GM19238 (cell line): ENCODE results near the gene OR2AG2.

ENCODE experiments used
- DNase-seq: peaks from one replicate; pipeline ENCODE4 v3.0.0; 2011; ENCODE audit warnings: low spot score; ENCODE audit not compliant: insufficient read length

OR2AG2 gene

GRCh38 chr11:6742260-6742659, 29.5 kb downstream of the OR2AG2 start:
- no peak for DNase-seq

DNA sequence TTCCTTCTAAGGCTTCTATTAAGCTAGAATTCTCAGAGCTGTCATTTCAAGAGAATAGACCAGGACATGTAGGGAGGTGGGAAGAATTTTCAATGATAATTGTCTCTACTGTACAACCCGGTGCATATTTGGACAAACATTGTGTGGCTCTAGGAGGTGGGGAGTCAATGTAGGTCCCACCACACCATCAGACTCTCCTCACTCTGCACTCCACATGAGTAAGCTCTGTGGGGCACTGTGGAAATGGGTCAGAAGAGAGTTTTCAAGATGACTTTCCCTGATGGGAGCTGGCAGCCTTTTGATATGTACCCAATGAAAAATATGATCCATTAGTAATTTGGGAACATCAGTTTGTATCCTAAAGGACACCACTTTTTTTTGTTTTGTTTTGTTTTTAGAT, 33.2 kb downstream of the OR2AG2 start:
- DNase-seq = no peak

DNA sequence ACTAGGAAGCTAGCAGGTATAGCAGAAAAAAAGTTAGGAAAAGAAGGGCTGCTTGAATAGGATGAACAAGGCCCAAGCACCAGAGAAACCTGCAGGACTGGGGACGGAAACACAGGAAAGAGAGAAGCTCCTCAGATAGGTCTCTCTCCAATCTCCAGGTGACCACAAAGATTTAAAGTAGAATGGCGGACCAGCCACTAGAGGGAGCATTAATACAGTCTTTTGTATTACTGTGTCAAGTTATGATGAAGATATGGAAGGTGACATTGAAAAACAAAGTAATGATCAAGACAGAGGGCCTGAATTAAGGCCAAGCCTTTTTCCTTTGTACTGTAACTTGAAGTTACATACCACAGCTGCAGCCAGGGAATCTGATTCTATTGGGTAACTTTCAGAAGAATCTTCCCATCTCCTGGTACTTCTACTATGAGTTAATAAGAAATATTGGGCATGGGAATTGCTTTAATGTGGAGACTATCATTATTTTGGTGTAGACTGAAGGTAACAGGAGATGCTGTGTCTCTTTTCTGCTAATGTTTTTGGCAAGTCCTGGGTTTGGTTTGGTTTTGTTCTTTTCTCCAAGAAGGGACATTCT, 33.8 kb downstream of the OR2AG2 start:
- DNase-seq = no peak

GRCh38 chr11:6736495-6737121, 35.2 kb downstream of the OR2AG2 start:
- DNase-seq = no peak

- no peak for DNase-seq
These were observed 36.5 kb downstream of the OR2AG2 start for GRCh38 chr11:6735306-6735705.

DNA sequence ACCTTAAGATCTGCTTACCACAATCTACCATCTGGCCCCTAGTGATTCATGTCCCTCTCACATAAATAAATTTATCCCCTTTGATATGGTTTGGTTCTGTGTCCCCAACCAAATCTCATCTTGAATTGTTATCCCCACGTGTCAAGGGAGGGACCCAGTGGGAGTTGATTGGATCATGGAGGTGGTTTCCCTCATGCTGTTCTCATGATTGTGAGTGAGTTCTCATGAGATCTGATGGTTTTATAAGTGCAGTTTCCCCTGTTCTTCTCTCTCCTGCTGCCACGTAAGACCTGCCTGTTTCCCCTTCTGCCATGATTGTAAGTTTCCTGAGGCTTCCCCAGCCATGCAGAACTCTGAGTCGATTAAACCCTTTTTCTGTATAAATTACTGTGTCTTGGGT, 37.2 kb downstream of the OR2AG2 start:
- no peak for DNase-seq

DNA sequence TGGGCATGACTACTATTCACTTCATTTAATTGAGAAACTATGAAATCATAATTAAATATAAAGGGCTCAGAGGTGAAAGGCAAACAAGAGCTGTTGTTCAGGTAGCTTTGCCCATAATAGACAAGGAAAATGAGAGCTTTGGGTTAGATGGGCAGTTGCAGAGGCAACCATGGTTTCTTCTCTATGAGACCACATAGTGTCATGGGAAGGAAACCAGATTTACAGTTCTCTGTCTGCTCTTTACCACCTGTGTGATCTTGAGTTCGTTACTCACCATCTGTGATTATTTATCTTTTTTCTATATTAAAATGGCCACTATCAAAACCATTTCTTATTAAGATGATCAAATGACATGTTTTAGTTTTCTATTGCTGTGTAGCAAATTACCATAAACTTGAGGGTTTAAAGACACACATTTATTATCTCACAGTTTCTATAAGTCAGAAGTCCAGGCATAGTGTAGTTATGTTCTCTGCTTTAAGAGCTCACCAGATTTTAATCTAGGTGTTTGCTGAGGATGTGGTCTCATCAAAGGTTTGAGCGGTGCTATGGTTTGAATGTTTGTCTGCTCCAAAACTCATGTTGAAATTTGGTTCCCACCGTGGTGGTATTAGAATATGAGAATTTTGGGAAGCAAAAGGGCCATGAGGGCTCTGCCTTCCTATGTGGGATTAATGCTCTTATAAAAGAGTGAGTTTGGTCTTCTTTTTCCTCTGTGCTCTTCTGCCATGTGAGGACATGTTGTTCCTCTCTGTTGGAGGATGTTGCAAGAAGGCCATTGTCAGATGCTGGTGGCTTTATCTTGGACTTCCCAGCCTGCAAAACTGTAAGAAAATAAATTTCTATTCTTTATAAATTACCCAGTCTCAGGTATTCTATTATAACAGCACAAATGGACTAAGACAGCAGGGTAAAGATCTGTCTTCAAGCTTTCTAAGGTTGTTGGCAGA, 38.2 kb downstream of the OR2AG2 start:
- no peak for DNase-seq

DNA sequence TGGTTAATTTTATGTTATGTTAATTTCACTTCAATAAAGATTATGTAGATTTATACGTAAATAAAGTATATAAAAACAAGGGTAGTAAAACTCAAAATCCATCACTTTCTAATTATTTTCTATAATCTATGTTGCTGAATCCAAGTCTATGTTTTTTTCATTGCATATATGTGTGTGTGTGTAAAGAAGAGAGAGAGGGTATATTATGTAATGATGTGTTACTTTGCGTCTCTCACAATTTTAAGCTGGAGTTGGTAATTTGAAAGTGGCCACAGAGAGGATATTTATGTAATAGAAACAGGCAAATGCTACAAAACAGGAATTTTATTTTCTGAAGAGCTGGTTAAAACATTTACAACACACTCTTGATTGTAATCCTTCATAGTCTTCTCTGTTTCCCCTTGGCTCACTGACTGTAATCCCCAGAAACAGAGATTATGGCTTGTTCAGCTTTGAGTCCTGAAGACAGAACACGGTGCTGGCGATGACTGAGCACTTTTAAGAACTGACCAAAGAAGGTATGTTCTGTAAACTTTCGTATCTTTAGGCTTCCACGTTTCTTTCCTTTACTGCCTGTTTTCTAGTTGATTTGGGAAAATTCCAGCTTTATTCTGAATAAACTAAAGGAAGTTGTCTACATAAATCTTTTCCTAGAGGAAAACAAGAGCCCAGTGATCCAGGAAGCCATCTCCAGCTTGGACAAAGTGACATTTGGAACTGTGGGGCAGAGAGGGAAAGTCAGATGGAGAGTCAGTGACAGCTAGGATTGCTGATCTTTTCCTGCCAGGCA, 43.6 kb downstream of the OR2AG2 start:
- DNase-seq = no peak

GRCh38 chr11:6725386-6725896, 46.3 kb downstream of the OR2AG2 start:
- DNase-seq = no peak

DNA sequence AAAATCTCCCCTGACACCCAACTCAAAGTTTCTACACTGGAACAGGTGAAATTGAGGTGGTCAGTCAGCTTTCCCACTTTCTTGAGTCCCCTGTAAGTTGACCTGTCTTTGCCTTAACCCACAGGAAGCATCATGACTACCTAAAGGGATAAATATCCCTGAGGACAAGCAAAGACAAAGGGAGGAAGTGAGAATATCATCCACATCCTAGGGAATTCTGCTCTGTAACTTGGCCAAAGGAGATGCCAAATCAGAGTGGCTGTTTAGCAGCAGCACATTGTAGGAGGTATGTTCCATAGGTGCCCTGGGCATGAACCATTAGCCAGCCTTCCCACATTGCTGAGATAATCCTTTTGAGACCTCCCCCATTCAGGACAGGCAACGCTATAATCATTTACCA, 47.8 kb downstream of the OR2AG2 start:
- DNase-seq = no peak

DNA sequence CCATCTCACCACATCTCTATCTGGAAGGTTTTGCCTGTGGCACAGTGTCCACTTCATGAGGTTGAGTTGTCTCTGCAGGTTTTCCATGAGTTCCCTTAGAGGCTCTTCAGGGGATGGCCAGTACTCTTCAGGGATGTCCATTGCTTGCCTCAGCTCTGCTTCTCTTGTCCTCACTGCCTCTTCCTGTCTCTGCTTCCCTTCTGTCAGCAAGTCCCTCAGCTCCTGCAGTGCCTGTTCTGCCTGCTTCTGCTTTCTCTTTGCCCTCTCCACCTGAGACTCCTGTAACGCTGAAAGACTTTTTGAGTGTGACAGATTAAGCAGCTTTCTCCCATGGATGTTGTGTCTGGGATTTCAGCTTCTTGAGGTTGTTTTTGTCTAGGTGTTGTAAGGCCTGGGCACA, 50.4 kb downstream of the OR2AG2 start:
- DNase-seq = no peak

DNA sequence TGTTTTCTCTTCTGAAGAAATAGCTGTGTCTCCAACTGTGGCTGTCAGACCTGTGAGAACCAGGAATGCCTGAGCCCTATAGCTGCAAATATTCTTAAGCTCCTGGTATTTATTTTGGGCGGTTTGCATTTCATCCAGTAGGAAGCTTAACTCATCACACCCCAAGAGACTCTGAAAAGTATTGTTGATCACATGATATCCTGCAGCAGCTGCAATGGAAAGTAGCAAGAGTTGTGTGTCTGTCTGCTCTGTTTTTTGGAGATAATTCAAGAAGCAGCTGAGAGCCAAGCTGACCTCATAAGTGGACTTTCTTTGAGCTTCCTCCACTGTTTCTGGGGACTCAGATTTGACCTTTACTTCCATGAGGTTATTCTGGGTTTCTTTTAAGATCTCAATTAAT, 52.2 kb downstream of the OR2AG2 start:
- DNase-seq = no peak

DNA sequence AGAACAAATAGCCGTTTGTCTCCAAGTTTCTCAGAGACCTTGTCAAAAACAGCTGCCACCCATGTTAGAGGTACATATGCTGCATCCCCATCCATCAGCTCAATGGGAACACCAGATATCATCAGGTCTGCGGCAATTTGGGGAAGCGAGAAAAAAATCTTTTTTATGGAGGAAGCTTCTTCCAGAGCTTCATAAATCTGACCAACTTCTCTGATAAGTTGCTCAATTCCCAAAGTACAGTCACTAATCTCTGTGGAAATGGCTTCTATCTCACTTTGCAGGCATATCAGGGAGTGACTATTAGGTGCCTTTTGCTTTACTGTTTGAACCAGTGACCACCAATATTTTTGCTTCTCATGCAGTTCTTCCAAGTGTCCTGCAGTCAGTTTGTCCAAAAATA, 54.4 kb downstream of the OR2AG2 start:
- no peak for DNase-seq
